ENCODE measurements around the gene TSPAN3.

DNA sequence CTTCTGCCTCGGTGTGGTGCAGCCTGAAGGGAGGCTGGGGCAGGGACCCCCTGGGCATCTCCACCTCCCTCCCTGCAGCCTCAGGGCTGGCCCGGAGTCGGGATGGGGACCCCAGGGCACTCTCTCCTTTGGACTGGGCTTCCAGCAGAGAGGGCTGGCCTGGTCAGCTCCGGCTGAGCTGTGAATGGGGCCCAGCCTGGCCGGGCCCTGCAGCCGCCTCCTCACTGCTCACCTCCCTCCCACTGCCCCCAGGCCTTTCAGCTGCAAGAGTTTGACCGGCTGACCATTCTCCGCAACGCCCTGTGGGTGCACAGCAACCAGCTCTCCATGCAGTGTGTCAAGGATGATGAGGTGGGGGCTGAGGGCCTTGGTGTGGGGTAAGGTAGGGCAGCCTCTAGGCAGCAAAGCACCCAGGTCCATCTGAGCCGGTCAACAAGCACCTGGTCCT lies 40.0 kb downstream of the TSPAN3 start:
- TF ChIP-seq POLR2A (IDR thresholded peaks at IDR 0.05), result no peak
- TF ChIP-seq, protein P1, sequence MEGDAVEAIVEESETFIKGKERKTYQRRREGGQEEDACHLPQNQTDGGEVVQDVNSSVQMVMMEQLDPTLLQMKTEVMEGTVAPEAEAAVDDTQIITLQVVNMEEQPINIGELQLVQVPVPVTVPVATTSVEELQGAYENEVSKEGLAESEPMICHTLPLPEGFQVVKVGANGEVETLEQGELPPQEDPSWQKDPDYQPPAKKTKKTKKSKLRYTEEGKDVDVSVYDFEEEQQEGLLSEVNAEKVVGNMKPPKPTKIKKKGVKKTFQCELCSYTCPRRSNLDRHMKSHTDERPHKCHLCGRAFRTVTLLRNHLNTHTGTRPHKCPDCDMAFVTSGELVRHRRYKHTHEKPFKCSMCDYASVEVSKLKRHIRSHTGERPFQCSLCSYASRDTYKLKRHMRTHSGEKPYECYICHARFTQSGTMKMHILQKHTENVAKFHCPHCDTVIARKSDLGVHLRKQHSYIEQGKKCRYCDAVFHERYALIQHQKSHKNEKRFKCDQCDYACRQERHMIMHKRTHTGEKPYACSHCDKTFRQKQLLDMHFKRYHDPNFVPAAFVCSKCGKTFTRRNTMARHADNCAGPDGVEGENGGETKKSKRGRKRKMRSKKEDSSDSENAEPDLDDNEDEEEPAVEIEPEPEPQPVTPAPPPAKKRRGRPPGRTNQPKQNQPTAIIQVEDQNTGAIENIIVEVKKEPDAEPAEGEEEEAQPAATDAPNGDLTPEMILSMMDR (IDR thresholded peaks at IDR 0.05), result no peak
